ENCODE results near the gene KIR3DL2. TPM values are rescaled to one million over a fixed set of nuclear protein-coding genes. Genes with fewer than 3 reads are reported as not detected.
"Not testable (repeated sequence)": the region's sequence is repeated elsewhere in the genome, so short reads cannot be mapped to it uniquely, and the experiment has no call there.

KIR3DL2 gene
- total RNA-seq, 6 experiments from 2014 or later: not detected

DNA sequence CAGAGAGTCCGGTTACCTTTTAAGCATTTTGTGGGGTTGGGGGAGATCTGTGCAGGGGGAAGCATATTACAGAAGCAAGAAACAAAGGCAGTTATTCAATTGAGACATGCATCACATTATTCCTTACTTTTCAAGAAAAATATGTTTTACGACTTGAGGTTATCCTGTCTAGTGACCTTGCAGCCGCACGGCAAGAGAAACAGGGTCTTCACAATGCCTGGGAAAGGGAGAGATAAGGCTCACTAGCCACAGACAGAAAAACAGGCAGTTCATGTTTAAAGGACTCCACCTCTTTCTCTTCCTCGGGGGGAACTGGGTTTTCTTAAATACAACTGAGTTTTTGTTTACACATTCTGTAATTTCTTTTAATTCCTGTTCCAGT lies 55.2 kb downstream of the KIR3DL2 start:
- Histone ChIP-seq H3K4me1 (no peaks in the 10 kb centered on the region), H3K27ac (no peak overlapping the region), H3K27me3 (no peaks in the 10 kb centered on the region), H3K4me3 (no peak overlapping the region), H3K36me3 (no peaks in the 10 kb centered on the region), H3K9me3 (no peaks in the 10 kb centered on the region)
- TF ChIP-seq POLR2A (IDR thresholded peaks at IDR 0.05): no peak
- TF ChIP-seq, protein P1, sequence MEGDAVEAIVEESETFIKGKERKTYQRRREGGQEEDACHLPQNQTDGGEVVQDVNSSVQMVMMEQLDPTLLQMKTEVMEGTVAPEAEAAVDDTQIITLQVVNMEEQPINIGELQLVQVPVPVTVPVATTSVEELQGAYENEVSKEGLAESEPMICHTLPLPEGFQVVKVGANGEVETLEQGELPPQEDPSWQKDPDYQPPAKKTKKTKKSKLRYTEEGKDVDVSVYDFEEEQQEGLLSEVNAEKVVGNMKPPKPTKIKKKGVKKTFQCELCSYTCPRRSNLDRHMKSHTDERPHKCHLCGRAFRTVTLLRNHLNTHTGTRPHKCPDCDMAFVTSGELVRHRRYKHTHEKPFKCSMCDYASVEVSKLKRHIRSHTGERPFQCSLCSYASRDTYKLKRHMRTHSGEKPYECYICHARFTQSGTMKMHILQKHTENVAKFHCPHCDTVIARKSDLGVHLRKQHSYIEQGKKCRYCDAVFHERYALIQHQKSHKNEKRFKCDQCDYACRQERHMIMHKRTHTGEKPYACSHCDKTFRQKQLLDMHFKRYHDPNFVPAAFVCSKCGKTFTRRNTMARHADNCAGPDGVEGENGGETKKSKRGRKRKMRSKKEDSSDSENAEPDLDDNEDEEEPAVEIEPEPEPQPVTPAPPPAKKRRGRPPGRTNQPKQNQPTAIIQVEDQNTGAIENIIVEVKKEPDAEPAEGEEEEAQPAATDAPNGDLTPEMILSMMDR (IDR thresholded peaks at IDR 0.05): no peak
- no peak for ATAC-seq
- WGBS (ENCODE audit: insufficient coverage, low coverage, low lambda C conversion rate, missing lambda C conversion rate): 39% methylated on average over 5 of the region's 5 CpGs
- DNase-seq: no peak
- intact Hi-C loops (cut with DNase I): no loop called here

DNA sequence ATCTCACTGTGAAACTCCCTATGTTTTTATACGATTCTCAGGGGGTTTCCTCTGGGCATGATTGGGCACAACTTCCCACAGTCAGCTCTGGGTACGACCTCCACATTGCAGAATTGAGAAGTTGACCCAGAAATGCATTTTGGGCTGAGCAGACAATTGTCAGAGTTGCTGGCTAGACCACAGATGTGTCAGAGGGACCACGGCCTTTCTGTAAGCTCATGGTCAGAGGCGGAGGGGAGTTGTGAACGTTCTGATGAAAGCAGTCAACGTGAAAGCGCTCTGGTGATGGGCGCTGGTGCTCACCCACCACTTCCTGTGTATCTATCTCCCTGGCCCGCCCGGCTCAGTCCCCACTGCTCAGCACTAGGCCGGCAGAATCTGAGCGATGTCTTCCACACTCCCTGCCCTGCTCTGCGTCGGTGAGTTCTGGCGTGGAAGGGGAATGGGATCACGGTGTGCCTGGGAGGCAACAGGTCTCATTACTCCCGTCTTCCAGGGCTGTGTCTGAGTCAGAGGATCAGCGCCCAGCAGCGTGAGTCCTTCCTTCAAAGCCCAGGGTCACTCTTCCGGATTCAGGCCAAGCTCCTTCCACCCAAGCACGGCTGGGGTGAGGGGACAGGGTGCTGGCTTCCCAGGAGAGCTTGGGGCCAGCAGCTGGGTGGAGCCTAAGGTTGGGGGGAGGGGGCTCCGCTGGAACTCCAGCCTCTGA lies 55.7 kb downstream of the KIR3DL2 start, which contains the start of gene NCR1:
Gene NCR1 (plus strand): TSS at position 346 of the 709 bp plus-strand sequence. CDS start 40 bp downstream, at position 386.
- H3K36me3 ChIP-seq: no peaks in the 10 kb centered on the region

DNA sequence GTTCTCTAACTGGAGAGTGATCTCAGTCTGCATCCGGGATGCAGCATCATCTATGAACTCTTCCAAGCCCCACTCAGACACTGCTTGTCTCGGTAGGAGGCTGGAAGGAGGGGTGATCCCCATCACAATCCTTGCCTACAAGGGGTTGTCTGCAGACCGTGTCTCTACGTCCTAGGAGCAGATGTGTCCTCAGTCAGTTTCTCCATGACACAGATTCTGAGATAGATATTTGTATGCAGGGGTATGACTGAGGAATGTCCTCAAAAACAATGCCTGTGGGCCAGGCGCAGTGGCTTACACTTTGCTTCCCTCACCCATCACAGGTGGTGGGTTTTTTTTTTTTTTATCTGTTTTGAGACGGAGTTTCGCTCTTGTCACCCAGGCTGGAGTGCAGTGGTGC lies 56.6 kb downstream of the KIR3DL2 start:
- intact Hi-C loops (cut with DNase I): no loop called here
- Histone ChIP-seq H3K36me3 (no peaks in the 10 kb centered on the region), H3K9me3 (no peaks in the 10 kb centered on the region), H3K4me1 (no peaks in the 10 kb centered on the region), H3K27me3 (no peaks in the 10 kb centered on the region), H3K4me3 (no peak overlapping the region), H3K27ac (no peak overlapping the region)
- WGBS (ENCODE audit: insufficient coverage, low coverage, low lambda C conversion rate, missing lambda C conversion rate): 60% methylated on average over 6 of the region's 7 CpGs
- TF ChIP-seq, protein P1 (IDR thresholded peaks at IDR 0.05): no peak
- TF ChIP-seq POLR2A (IDR thresholded peaks at IDR 0.05): no peak
- DNase-seq (peak in 1 of 3 donors; percentile 4), ATAC-seq (no peak)

More for the DNA sequence above, 55.7 kb downstream of the KIR3DL2 start, which contains the start of gene NCR1:
- TF ChIP-seq, protein P1 (IDR thresholded peaks at IDR 0.05): no peak
- no peak for TF ChIP-seq POLR2A (IDR thresholded peaks at IDR 0.05)
- Histone ChIP-seq H3K4me3 (no peak within 1 kb of the TSS), H3K4me1 (no peaks in the 10 kb centered on the region), H3K9me3 (no peaks in the 10 kb centered on the region), H3K27ac (no peak within 1 kb of the TSS), H3K27me3 (no peaks in the 10 kb centered on the region)
- no peak for DNase-seq
- 28% methylated on average over 11 of the region's 22 CpGs for WGBS (ENCODE audit: insufficient coverage, low coverage, low lambda C conversion rate, missing lambda C conversion rate)
- intact Hi-C loops (cut with DNase I): no loop called here
- ATAC-seq: peak in 2 of 4 donors; percentile 51 to 53

DNA sequence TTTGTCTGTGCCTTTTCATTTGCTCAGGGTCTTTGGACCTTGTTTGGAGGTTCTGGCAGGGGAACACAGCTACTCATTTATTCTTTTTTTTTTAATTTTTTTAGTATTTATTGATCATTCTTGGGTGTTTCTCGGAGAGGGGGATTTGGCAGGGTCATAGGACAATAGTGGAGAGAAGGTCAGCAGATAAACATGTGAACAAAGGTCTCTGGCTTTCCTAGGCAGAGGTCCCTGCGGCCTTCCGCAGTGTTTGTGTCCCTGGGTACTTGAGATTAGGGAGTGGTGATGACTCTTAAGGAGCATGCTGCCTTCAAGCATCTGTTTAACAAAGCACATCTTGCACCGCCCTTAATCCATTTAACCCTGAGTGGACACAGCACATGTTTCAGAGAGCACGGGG lies 57.7 kb downstream of the KIR3DL2 start:
- H3K4me3 ChIP-seq; H3K27ac ChIP-seq; H3K27me3 ChIP-seq; H3K9me3 ChIP-seq; DNase-seq; ATAC-seq; H3K4me1 ChIP-seq; intact Hi-C loops (cut with DNase I); H3K36me3 ChIP-seq: not testable (repeated sequence)
- 40% methylated on average over 1 of the region's 5 CpGs for WGBS (ENCODE audit: insufficient coverage, low coverage, low lambda C conversion rate, missing lambda C conversion rate)

Small RNA genes lying within 50 kb of the gene (small RNA-seq; reads per million reads assigned to genes)
- 0 reads per million in 2 experiments for gene RNU6-222P

Other genes starting within 250 kb of the KIR3DL2 start
- 10 to 100 TPM in 1 of 6 experiments, 1 to 10 TPM in 5; 1.7 to 21.9 (median 4.1) TPM for gene LILRB1, start 220.0 kb upstream of the KIR3DL2 start, total RNA-seq
- gene LILRB4, start 187.5 kb upstream of the KIR3DL2 start, total RNA-seq: 1 to 10 TPM; 1.9 to 9.5 (median 2.5) TPM
- not detected for gene KIR3DL3, start 126.0 kb upstream of the KIR3DL2 start, total RNA-seq
- gene KIR2DL3, start 111.9 kb upstream of the KIR3DL2 start, total RNA-seq: not detected
- under 1 TPM in 1 of 6 experiments, not detected in 5; 0.18 TPM for gene KIR2DL1, start 80.7 kb upstream of the KIR3DL2 start, total RNA-seq
- under 1 TPM in 1 of 6 experiments, not detected in 5; 0.56 TPM for gene KIR2DL4, start 46.8 kb upstream of the KIR3DL2 start, total RNA-seq
- gene KIR3DL1, start 34.0 kb upstream of the KIR3DL2 start, total RNA-seq: under 1 TPM in 1 of 6 experiments, not detected in 5; 0.12 TPM
- gene KIR2DS4, start 17.8 kb upstream of the KIR3DL2 start, total RNA-seq: under 1 TPM in 1 of 6 experiments, not detected in 5; 0.18 TPM
- under 1 TPM in 5 of 6 experiments, not detected in 1; 0.22 to 0.73 (median 0.61) TPM for gene FCAR, start 23.8 kb downstream of the KIR3DL2 start, total RNA-seq
- under 1 TPM in 3 of 6 experiments, not detected in 3; 0.22 to 0.93 (median 0.58) TPM for gene NCR1, start 55.7 kb downstream of the KIR3DL2 start, total RNA-seq
- not detected for gene NLRP7, start 97.1 kb downstream of the KIR3DL2 start, total RNA-seq
- under 1 TPM in 5 of 6 experiments, not detected in 1; 0.18 to 0.81 (median 0.42) TPM for gene NLRP2, start 115.9 kb downstream of the KIR3DL2 start, total RNA-seq
- under 1 TPM in 2 of 6 experiments, not detected in 4; 0.33 to 0.42 TPM for gene GP6, start 187.8 kb downstream of the KIR3DL2 start, total RNA-seq
- gene RDH13, start 212.7 kb downstream of the KIR3DL2 start, total RNA-seq: 10 to 100 TPM in 4 of 6 experiments, 1 to 10 TPM in 2; 7.7 to 16.8 (median 12.1) TPM
- gene EPS8L1, start 225.4 kb downstream of the KIR3DL2 start, total RNA-seq: 1 to 10 TPM in 4 of 6 experiments, under 1 TPM in 2; 0.49 to 2.4 (median 1.2) TPM

Data from right lobe of liver (tissue), 6 donors.